GM10847 (cell line): Measurements from ENCODE around the gene IGSF9.

ENCODE experiments used
- POLR2A ChIP-seq: IDR thresholded peaks from 2 replicates; pipeline ENCODE4 v1.6.1; 2011; ENCODE audit not compliant: insufficient read length; ENCODE audit errors: extremely low read depth

The IGSF9 gene

GRCh38 chr1:159923203-159924024 lies 22.0 kb downstream of the IGSF9 start:
- TF ChIP-seq POLR2A: peak; percentile 32

GRCh38 chr1:159922511-159923202 lies 22.8 kb downstream of the IGSF9 start:
- no peak for TF ChIP-seq POLR2A

- no peak for TF ChIP-seq POLR2A
Measured at GRCh38 chr1:159921700-159922504, 23.5 kb downstream of the IGSF9 start.

- no peak for TF ChIP-seq POLR2A
Measured at GRCh38 chr1:159921251-159921650, 24.2 kb downstream of the IGSF9 start.

- TF ChIP-seq POLR2A: no peak
Measured at GRCh38 chr1:159920651-159921050, 24.8 kb downstream of the IGSF9 start.

GRCh38 chr1:159920202-159920601 lies 25.2 kb downstream of the IGSF9 start:
- TF ChIP-seq POLR2A: no peak

- TF ChIP-seq POLR2A: no peak
Measured at GRCh38 chr1:159919236-159919865, 26.1 kb downstream of the IGSF9 start.

GRCh38 chr1:159918352-159919200 lies 26.8 kb downstream of the IGSF9 start:
- TF ChIP-seq POLR2A: no peak

- no peak for TF ChIP-seq POLR2A
Measured at GRCh38 chr1:159917533-159918351, 27.7 kb downstream of the IGSF9 start.

- TF ChIP-seq POLR2A: no peak
Measured at GRCh38 chr1:159916242-159917051, 29.0 kb downstream of the IGSF9 start.

- TF ChIP-seq POLR2A: no peak
Measured at GRCh38 chr1:159915571-159916241, 29.7 kb downstream of the IGSF9 start.
